Ectodermal cell (in vitro differentiated cells): ENCODE measurements around the gene ESRP2.

Experiments used
- H3K27ac ChIP-seq: 2 replicates; pipeline ENCODE4 v1.7.0; 2013; ENCODE audit warnings: mild to moderate bottlenecking, low read depth, low read length; ENCODE audit not compliant: insufficient read depth, poor library complexity, severe bottlenecking
- H3K27me3 ChIP-seq: 2 replicates; pipeline ENCODE4 v1.7.0; 2013; ENCODE audit warnings: mild to moderate bottlenecking, low read length; ENCODE audit not compliant: insufficient read depth, control insufficient read depth, poor library complexity, severe bottlenecking
- H3K36me3 ChIP-seq: one replicate; pipeline ENCODE4 v1.7.0; 2013; ENCODE audit warnings: low read length; ENCODE audit not compliant: control insufficient read depth, insufficient read depth
- H3K4me1 ChIP-seq: one replicate; pipeline ENCODE4 v1.7.0; 2013; ENCODE audit warnings: low read length; ENCODE audit not compliant: control insufficient read depth, insufficient read depth
- H3K4me3 ChIP-seq: 2 replicates; pipeline ENCODE4 v1.7.0; 2013; ENCODE audit warnings: low read depth, low read length, control low read depth; ENCODE audit not compliant: insufficient read depth
- H3K9me3 ChIP-seq: 2 replicates; pipeline ENCODE4 v1.7.0; 2013; ENCODE audit warnings: mild to moderate bottlenecking, low read length, moderate library complexity; ENCODE audit not compliant: control insufficient read depth
- WGBS, 2 experiments: methylation state at CpG; one replicate each; pipeline ENCODE4 v1.1.7; 2013; ENCODE audit warnings: missing lambda C conversion rate in 2 of 2; 5-methylcytosine and 5-hydroxymethylcytosine counted together

Gene ESRP2

GRCh38 chr16:68231384-68232136 lies 4.4 kb downstream of the ESRP2 start:
- no peaks in the 10 kb centered on the region for H3K36me3 ChIP-seq
- WGBS, 2 experiments = 95 to 96% methylated on average over 26 of the region's 26 CpGs
- H3K27ac ChIP-seq = no peak overlapping the region

DNA sequence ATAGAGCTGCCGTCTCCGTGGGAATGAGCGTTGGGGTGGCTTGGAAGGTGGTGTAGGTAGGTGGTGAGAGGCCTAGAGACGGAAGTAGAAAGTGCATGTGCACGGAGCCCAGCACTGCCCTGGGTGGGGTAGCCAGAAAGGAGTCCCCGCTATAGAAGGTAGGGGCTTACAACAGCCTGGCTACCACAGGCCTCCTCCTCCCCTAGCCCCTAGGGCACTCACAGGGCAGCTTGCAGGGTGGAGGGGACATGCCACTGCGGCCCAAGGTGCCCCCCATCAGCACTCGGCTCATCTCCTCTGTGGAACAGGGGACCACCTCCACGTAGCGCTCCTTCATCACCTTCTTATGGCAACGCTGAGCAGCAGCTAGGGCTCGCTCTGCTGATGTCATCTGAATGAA lies 5.0 kb downstream of the ESRP2 start:
- Histone ChIP-seq H3K27me3 (peaks cover 28% of the 10 kb centered on the region), H3K4me3 (no peak overlapping the region), H3K4me1 (peaks cover 11% of the 10 kb centered on the region), H3K27ac (no peak overlapping the region), H3K9me3 (no peaks in the 10 kb centered on the region), H3K36me3 (no peaks in the 10 kb centered on the region)
- WGBS, 2 experiments = 95 to 98% methylated on average over 12 of the region's 12 CpGs

More at GRCh38 chr16:68231384-68232136, 4.4 kb downstream of the ESRP2 start:
- Histone ChIP-seq H3K27me3 (peaks cover 34% of the 10 kb centered on the region), H3K4me3 (no peak overlapping the region), H3K4me1 (peaks cover 16% of the 10 kb centered on the region), H3K9me3 (no peaks in the 10 kb centered on the region)

- Histone ChIP-seq H3K27me3 (peaks cover 20% of the 10 kb centered on the region), H3K27ac (no peak overlapping the region), H3K4me1 (peaks cover 7% of the 10 kb centered on the region), H3K9me3 (no peaks in the 10 kb centered on the region), H3K36me3 (no peaks in the 10 kb centered on the region), H3K4me3 (no peak overlapping the region)
- WGBS, 2 experiments = 94 to 96% methylated on average over 9 of the region's 9 CpGs
Measured at GRCh38 chr16:68230176-68230571, 5.8 kb downstream of the ESRP2 start.

DNA sequence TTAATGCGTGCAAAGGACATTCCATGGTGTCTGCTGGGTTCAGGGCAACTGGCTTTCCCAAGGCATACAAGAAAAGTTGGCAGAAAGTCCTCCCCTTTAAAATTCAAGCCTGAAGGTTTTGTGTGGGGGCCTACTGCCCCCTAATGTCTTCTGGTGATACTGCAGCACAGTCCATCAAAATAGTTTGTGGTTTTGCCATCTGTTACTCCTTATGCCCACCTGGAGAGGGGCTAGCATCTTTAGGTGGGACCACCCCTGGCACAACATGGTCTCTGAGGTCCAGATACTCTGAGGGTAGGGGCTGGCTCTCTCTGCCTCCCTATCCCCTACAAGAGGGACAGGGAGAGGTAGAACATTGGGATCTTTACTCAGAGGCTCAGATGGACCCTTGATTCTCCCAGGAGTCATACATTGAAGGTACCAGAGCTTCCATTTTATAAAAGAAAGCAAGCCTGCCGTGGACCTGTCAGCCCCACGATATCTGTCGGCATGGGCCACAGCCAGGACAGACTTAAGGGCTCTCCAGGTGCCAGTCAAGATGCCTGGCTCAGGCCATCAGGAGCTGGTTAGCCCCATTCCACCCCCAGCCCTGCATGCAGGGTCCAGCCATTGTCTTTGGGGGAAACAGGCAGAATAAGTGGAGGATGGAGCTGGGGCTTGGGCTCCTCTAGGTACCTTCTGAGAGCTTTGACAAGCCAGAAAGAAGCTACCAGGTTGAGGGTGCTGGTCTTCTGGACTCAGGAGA lies 6.3 kb downstream of the ESRP2 start:
- H3K36me3 ChIP-seq = no peaks in the 10 kb centered on the region
- 78 to 81% methylated on average over 4 of the region's 4 CpGs for WGBS, 2 experiments
- H3K27me3 ChIP-seq = peaks cover 14% of the 10 kb centered on the region
- H3K4me1 ChIP-seq = peaks cover 2% of the 10 kb centered on the region
- H3K4me3 ChIP-seq = no peak overlapping the region
- H3K9me3 ChIP-seq = no peaks in the 10 kb centered on the region
- no peak overlapping the region for H3K27ac ChIP-seq

- H3K36me3 ChIP-seq = no peaks in the 10 kb centered on the region
- H3K4me3 ChIP-seq = no peak overlapping the region
- no peaks in the 10 kb centered on the region for H3K9me3 ChIP-seq
- no peaks in the 10 kb centered on the region for H3K4me1 ChIP-seq
- 98 to 100% methylated on average over 3 of the region's 3 CpGs for WGBS, 2 experiments
- H3K27ac ChIP-seq = no peak overlapping the region
- H3K27me3 ChIP-seq = peaks cover 4% of the 10 kb centered on the region
Measured at GRCh38 chr16:68228652-68229051, 7.3 kb downstream of the ESRP2 start.

- no peak overlapping the region for H3K27ac ChIP-seq
- H3K27me3 ChIP-seq = no peaks in the 10 kb centered on the region
- no peaks in the 10 kb centered on the region for H3K4me1 ChIP-seq
- 92 to 93% methylated on average over 2 of the region's 2 CpGs for WGBS, 2 experiments
- H3K36me3 ChIP-seq = no peaks in the 10 kb centered on the region
- H3K9me3 ChIP-seq = no peaks in the 10 kb centered on the region
- H3K4me3 ChIP-seq = no peak overlapping the region
Measured at GRCh38 chr16:68227850-68228553, 7.9 kb downstream of the ESRP2 start.

DNA sequence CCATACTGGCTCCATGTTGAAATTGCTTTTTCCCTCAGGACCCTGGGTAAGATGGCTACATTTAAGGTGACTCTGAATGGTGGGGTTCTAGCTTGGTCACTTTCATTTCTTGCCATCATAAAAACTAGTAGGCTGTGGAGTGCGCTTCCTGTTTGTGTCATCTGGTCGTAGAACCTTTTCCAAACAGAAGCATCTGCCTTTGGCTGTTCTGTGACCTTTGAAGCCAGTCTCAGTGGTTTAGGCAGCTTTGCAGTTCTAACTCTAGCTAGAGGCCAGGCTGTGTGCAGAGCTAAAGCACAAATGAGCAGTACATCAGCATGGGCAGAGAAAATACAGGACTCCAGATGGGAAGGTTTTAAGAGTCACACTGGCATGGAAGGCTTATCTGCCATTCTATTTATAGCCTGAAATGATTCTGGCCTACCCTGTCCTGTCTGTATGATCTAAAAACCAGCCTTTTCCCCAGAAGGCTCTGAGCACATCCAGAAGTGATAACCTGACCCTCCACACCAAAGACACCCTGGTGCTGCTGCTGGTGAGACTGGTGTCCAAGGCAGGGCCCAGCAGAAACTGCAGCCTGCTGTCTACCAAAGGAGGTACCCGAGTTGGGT lies 8.6 kb downstream of the ESRP2 start:
- Histone ChIP-seq H3K4me1 (no peaks in the 10 kb centered on the region), H3K27me3 (no peaks in the 10 kb centered on the region), H3K9me3 (no peaks in the 10 kb centered on the region), H3K36me3 (no peaks in the 10 kb centered on the region), H3K4me3 (no peak overlapping the region), H3K27ac (no peak overlapping the region)
- 88 to 91% methylated on average over 3 of the region's 3 CpGs for WGBS, 2 experiments

DNA sequence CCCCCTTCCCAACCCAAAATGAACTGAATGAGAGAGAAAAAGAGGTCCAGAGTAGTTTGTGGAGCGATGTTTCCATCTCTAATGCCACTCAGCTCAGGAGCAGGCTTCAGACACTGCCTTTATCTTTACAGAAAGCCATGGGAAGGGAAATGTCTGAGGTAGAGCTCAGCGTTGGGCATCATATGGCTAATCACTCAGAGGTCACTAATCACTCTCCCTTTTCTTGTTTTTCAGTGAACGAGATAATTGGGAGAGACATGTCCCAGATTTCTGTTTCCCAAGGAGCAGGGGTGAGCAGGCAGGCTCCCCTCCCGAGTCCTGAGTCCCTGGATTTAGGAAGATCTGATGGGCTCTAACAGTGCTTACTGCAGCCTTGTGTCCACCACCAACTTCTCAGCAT lies 9.8 kb downstream of the ESRP2 start:
- Histone ChIP-seq H3K4me1 (no peaks in the 10 kb centered on the region), H3K9me3 (no peaks in the 10 kb centered on the region), H3K27ac (no peak overlapping the region), H3K4me3 (no peak overlapping the region), H3K27me3 (no peaks in the 10 kb centered on the region), H3K36me3 (no peaks in the 10 kb centered on the region)
- 93 to 96% methylated on average over 4 of the region's 4 CpGs for WGBS, 2 experiments

DNA sequence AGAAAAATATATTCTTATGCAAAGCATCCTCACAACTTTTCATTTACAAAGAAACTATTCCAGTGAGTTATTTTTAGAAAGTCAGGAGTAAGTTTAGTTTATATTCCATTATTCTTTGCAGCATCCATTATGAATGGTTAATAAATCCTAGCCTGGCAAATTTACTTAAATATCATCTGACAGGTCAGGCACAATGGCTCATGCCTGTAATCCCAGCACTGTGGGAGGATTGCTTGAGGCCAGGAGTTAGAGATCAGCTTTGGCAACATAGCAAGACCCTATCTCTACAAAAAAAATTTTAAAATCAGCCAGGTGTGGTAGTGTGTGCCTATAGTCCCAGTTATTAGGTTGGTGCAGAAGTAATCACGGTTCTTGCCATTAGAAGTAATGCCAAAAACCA lies 12.9 kb downstream of the ESRP2 start:
- Histone ChIP-seq H3K4me3 (no peak overlapping the region), H3K9me3 (no peaks in the 10 kb centered on the region), H3K27me3 (no peaks in the 10 kb centered on the region), H3K27ac (no peak overlapping the region), H3K4me1 (no peaks in the 10 kb centered on the region), H3K36me3 (no peaks in the 10 kb centered on the region)
- 100% methylated on average over 1 of the region's 1 CpG for whole genome bisulfite sequencing, 2 experiments
